NCI-H460 (cell line): ENCODE data around the gene CRTC1. TPM values are rescaled to one million over a fixed set of nuclear protein-coding genes. Genes with fewer than 3 reads are reported as not detected.
"Not testable (repeated sequence)": the region's sequence is repeated elsewhere in the genome, so short reads cannot be mapped to it uniquely, and the experiment has no call there.

ENCODE experiments used
- DNase-seq: peaks from one replicate; pipeline ENCODE4 v3.0.0-alpha.2; 2016; ENCODE audit warnings: low read depth; ENCODE audit errors: extremely low read depth
- total RNA-seq: library from RNA; depleted of rRNA; stranded (reverse); fragments of >200 nt; shearing (Covaris generic); gene quantifications from 2 replicates; pipeline ENCODE4 v1.2.3, GENCODE V29; 2014

CRTC1 gene
- total RNA-seq, 1 experiment from 2014 or later: 2.9 TPM

- no peak for DNase-seq
Measured at GRCh38 chr19:18723871-18724377, 40.4 kb downstream of the CRTC1 start.

- no peak for DNase-seq
Measured at GRCh38 chr19:18725841-18726770, 42.6 kb downstream of the CRTC1 start.

GRCh38 chr19:18726846-18727245 is 43.4 kb downstream of the CRTC1 start:
- DNase-seq: no peak

- DNase-seq: not testable (repeated sequence)
Measured at GRCh38 chr19:18727602-18728001, 44.1 kb downstream of the CRTC1 start.

GRCh38 chr19:18729933-18730530 is 46.6 kb downstream of the CRTC1 start:
- DNase-seq: no peak

- DNase-seq: no peak
Measured at GRCh38 chr19:18730885-18731513, 47.5 kb downstream of the CRTC1 start.

GRCh38 chr19:18731562-18732008 is 48.1 kb downstream of the CRTC1 start:
- DNase-seq: no peak

- no peak for DNase-seq
Measured at GRCh38 chr19:18733196-18733647, 49.7 kb downstream of the CRTC1 start.

GRCh38 chr19:18733762-18734332 is 50.4 kb downstream of the CRTC1 start:
- not testable (repeated sequence) for DNase-seq

GRCh38 chr19:18735324-18735723 is 51.8 kb downstream of the CRTC1 start:
- DNase-seq: no peak

GRCh38 chr19:18735752-18736151 is 52.3 kb downstream of the CRTC1 start:
- no peak for DNase-seq

GRCh38 chr19:18736415-18737336 is 53.2 kb downstream of the CRTC1 start:
- no peak for DNase-seq

- DNase-seq: no peak
Measured at GRCh38 chr19:18737337-18737953, 54.0 kb downstream of the CRTC1 start.

GRCh38 chr19:18737954-18738351 is 54.5 kb downstream of the CRTC1 start:
- DNase-seq: no peak

- no peak for DNase-seq
Measured at GRCh38 chr19:18738961-18739690, 55.6 kb downstream of the CRTC1 start.

- DNase-seq: no peak
Measured at GRCh38 chr19:18741124-18742121, 57.9 kb downstream of the CRTC1 start.

GRCh38 chr19:18742324-18742723 is 58.8 kb downstream of the CRTC1 start:
- no peak for DNase-seq
